GM18867 (cell line): ENCODE data around the gene KPNA4.

Experiments
- ATAC-seq: cut with Tn5 transposase; IDR thresholded peaks from one replicate; pipeline ENCODE4 v1.9.1; 2021; ENCODE audit warnings: mild to moderate bottlenecking, moderate library complexity; ENCODE audit not compliant: unreplicated experiment

The KPNA4 gene

GRCh38 chr3:160498202-160498601, 67.2 kb downstream of the KPNA4 start:
- ATAC-seq: no peak

DNA sequence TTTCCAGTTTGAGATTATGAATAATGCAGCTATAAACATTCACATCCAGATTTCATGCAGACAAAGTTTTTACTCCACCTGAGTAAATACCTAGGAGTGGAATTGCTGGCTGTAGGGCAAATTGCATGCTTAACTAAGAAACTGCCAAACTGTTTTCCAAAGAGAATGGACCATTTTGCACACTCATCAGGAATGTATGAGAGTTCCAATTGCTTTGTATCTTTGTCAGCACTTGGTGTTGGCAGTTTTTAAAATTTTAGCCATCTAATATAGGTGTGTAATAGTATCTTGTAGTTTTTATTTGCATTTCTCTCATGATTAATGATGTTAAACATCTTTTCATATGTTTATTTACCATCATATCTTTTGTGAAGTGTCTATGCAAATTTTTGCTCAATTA, 75.2 kb downstream of the KPNA4 start:
- ATAC-seq: no peak

GRCh38 chr3:160486459-160486869, 78.9 kb downstream of the KPNA4 start:
- no peak for ATAC-seq

DNA sequence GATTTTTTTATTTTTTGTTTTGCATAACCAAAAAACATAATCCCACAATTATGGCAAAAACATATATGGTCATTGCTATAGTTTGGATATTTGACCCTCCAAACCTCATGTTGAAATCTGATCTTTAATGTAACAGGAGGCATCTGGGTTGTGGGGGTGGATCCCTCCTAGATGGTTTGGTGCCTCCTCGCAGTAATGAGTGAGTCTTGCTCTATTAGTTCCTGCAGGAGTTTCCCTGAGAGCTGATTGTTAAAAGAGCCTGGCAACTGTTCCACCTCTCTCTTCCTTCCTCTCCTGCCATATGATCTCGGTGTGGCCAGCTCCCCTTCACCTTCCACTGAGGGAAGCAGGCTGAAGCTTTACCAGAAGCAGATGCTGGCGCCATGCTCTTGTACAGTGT, 82.6 kb downstream of the KPNA4 start:
- ATAC-seq: no peak

- no peak for ATAC-seq
These were observed 83.5 kb downstream of the KPNA4 start for GRCh38 chr3:160481856-160482255.

DNA sequence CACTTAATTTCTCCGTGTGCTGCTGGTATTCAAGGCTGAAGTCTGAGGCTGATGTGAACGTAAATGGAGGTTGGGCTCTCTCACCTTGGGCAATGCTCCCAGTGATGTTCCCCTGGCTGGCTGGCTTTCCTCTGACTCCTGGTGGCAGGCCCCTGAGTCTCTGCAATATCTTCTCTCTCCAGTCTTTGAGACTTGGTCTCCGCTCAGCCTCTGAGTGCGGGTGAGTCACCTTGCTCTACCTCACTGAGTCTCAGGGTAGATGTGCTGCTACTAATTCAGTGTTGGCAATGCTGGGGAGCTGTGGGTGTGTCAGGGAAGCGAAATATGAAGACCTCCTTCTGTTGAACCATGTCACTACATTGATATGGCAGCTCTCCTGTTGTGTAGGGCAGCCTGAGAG, 84.4 kb downstream of the KPNA4 start:
- no peak for ATAC-seq

DNA sequence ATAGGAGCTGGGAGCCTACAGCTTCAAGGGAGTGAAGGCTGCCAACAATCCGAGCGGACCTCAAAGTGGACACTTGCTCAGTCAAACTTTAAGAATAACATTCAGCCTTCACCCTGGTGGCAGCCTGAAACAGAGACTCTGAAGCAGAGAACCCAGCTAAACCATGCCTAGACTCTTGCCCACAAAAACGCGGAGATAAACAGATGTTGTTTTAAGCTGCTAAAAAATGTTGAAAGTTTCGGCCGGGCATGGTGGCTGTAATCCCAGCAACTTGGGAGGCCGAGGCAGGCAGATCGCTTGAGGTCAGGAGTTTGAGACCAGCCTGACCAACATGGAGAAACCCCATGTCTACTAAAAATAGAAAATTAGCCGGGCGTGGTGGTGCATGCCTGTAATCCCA, 86.0 kb downstream of the KPNA4 start:
- no peak for ATAC-seq

DNA sequence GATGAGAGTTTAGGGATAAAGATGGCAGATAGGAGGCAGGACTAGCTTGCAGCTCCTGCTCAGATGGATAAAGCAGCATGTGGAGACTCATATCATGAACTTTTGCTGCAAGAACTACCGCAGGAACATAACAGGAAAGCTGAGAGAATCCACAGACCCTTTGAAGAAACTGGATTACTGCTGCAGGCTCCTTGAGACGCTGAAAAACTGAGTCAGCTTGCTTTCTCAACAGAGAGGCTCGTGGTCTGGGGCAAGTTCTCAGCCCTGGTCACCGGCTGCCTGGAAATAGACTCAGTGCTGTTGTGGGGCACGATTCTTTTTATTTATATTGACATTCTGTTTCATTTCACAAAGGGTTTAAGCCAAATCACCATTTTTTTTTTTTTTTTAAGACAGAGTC, 87.0 kb downstream of the KPNA4 start:
- ATAC-seq: no peak

DNA sequence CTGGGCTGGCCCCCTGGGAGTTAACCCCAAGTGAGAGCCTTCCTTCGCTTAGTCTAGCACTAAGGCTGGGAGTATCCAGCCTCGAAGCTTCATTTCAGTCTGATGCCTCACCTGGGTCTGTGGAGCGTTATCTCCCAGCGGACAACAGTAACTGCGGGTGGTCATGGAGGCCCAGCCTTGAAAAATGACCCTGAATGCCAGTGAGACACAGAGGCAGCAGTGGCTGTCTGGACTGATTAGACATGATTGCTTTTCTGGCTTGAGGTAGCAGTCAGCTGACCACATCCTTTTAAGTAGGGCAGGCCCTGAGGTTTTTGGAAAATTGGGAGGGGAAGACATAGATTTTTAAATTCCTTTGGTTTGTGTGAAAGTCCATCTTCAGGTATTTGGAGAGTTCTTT, 87.6 kb downstream of the KPNA4 start:
- ATAC-seq: no peak

DNA sequence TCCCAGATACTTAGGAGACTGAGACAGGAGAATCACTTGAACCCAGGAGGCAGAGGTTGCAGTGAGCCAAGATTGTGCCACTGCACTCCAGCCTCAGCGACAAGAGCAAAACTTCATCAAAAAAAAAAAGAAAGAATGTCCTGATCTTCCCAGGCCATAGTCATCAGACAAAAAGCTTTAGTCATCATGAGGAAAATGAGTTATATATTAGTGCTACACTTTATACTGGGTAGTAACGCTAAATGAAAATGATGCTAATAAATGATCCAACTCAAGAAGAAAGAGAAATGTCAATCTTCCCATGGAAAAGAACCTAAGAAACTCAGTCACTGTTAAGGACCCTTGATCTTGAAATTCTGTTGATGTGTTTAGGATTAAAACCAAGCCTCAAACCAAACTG, 89.5 kb downstream of the KPNA4 start:
- ATAC-seq: no peak

DNA sequence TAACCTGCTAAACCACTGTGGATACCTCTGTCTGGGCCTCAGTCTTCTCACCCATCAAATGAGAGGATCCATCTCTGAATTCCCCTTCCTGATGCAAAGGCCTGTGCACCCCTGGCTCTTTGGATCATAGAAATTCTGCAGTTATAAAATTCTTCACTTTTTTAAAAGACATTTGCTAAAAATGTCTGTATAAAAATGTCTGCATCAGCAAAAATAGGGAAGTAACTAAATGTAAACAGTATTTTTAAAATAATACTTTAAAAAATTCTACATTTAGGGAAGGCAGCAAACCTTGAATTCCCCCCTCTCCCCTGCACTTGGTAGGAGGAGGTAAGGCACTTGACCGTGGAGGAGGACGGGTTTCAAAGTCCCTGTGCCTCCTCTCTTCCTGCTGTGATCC, 90.2 kb downstream of the KPNA4 start:
- no peak for ATAC-seq

- no peak for ATAC-seq
These were observed 90.9 kb downstream of the KPNA4 start for GRCh38 chr3:160474416-160474838.

DNA sequence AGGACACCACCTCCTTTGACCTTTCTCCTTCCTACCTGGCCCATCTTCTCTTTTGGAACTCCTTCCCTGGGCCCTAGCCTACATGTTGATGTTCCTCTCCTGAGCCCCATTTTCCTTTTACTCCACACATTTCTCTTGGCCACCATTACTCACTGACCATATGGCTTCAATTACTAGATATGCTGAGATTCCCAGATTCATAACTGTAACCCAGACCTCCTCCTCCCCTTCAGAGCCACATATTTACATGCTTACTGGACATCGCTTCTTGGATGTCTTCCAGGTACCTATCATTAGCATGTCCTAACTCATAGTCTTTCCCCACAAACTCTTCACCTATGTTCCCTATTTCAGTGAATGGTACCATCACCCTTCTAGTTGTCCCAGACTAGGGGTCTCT, 91.4 kb downstream of the KPNA4 start:
- ATAC-seq: no peak

- ATAC-seq: no peak
These were observed 92.2 kb downstream of the KPNA4 start for GRCh38 chr3:160473221-160473620.

DNA sequence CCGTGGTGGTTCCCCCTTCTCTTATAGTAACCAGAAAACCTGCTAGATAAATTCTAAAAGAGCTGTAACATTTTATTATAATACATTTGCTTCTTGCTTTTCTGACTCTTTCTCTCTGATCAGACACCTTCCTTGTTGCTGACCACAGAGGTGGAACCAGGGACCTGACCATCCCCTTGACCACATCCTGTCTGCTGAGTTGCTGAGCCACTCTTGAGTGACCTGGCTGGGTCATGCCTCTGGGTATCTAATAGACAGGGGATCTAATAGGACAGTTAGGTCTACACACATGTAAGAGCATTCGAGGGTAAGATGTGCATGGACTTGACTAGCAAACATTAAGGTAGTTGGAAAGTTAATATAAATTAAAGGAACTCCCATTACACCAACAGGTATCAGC, 93.0 kb downstream of the KPNA4 start:
- ATAC-seq: peak; percentile 85

GRCh38 chr3:160471892-160472291, 93.5 kb downstream of the KPNA4 start:
- ATAC-seq: peak; percentile 58

GRCh38 chr3:160470181-160470580, 95.2 kb downstream of the KPNA4 start:
- no peak for ATAC-seq

DNA sequence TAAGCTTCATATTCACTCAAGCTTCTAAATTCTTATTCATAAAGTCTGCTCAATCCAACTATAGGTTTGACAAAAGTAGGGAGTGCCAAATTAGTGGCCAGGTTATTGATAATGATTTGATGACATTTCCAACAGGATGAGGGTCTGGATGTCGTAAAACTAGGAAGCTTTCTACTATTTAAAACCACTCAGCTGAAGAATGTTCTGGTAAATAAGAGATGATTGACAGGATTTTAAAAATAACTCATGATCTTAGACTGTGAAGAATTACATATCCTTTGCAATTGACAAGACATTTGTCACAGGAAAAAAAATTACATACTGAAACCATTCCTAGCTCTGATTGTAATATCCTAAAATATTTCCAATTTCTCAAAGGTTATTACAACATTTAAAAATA, 100.4 kb downstream of the KPNA4 start:
- ATAC-seq: no peak

DNA sequence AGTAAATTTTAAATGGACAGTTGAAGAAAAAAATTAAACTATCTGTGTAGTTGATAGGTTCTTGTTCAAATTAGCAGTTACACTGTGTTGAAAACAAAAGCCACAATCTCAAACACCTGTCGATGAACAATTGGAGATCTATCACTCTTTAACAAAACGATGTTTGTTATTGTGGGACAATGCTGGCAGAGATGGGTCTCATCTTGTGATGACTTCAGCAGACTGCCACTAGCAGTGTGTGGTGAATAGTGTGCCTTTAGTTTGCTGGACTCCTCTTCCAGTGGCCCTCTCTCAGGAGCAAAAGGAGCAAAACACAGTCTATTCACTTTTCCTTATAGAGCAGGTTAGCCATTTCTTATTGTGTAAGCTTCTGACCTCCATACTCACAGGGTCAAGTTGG, 101.0 kb downstream of the KPNA4 start:
- ATAC-seq: no peak

DNA sequence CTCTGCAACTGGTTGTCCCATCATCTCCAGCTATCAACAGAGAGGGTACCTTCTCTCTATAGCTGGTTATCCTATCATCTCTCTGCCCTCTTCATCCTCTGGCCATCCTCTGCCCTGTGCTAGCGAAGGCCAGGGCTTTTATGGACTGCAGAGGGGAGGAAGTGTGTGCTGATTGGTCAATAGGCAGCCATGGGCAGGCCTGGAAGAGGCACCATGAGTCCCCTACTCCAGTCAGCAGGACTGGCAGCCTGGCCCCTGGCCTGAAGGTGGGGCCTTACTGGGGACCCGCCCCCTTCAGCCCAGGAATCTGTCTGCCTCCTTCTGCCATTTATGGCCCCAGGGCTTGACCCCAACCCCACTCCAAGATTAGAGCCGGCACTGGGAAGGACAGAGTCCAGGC, 105.3 kb downstream of the KPNA4 start:
- no peak for ATAC-seq

DNA sequence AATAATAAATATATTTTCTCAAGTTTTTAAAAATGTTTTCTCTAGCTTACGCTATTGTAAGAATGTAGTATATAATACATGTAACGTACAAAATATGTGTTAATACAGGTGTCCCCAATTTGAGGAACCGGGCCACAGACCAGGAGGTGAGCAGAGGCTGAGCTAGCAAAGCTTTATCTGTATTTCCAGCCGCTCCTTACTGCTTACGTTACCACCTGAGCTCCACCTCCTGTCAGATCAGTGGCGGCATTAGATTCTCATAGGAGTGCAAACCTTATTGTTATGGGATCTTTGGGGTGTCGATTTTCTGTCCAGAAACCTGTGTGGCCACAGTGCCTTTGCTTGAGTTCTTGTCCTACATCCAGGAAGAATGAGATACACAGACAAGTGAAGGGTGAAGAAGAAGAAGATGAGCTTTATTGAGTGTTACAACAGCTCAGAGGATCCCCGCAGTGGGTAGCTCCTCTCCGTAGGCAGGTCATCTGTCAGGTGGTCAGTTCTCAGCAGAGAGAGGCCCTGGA, 105.9 kb downstream of the KPNA4 start:
- no peak for ATAC-seq

DNA sequence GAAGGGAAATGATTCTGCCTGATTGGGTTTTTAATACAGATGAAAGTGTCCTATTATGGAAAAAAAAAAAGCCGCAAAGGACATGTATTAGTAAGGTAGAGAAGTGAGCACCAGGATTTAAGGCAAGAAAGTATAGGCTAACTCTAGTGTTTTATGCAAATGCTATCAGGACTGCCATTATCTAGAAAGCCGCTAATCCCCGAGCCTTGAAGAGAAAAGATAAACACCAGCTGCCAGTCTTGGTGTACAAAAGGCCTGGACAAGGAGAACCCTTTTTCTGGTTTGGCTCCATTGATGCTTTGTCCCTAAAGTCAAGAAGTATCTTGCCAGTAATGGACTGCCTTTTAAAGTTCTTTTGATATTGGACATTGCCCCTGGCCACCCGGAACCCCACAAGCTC, 107.2 kb downstream of the KPNA4 start:
- ATAC-seq: no peak

GRCh38 chr3:160455846-160456245, 109.5 kb downstream of the KPNA4 start:
- no peak for ATAC-seq

DNA sequence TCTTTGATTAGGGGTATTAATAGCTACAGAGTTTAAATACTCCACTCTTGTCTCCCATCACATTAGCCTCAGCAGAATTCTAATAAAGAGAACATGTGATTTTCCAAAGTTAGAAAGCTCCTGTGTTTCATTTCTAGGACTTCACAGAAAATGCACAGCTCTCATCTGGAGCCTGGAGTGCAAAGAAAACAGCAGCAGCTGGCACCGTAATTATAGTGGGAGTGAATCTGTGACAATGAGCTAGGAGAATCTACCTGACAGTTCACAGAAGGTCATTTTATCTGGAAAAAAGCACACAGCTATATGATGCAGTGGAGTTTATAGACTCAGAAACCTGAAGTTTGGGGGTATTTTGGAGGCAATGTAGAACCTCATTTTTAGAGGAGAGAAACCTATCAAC, 110.4 kb downstream of the KPNA4 start:
- no peak for ATAC-seq
